Astrocyte of the cerebellum (primary cell): ENCODE measurements around the gene DOCK3.

Experiments used
- DNase-seq: peaks from one replicate; pipeline ENCODE4 v3.0.0-alpha.2; 2011; ENCODE audit warnings: low read depth
- H3K4me3 ChIP-seq: 2 replicates; pipeline ENCODE4 v1.5.1; 2011; ENCODE audit warnings: mild to moderate bottlenecking, low read depth, low read length, moderate library complexity
- in situ Hi-C: cut with HindIII; loops from 2 replicates; pipeline ENCODE4 v1.10.0; 2017; ENCODE audit warnings: low sequenced_read_pairs
- TF ChIP-seq, protein P1 (sequence below): IDR thresholded peaks from 2 replicates; pipeline ENCODE4 v1.5.1; 2012; ENCODE audit warnings: low read length, low read depth, moderate library complexity, mild to moderate bottlenecking; ENCODE audit errors: missing control alignments

The DOCK3 gene

DNA sequence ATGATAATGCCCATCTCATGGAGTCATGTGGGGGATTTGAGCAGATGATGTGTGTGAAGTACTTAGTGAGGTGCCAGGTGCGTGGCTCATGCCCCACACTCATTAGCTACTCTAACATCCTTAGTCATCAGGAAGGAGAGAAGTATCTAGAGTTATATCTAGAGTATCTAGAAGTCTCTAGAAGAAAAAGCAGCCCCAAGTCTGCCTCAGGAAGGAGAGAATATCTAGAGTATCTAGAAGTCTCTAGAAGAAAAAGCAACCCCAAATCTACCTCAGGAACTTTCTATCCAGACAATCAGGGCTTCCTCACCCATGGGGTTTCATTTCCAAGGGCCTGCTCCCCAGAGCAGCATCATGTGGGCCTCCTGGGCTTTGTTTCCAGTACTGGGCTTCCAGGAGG, 24.7 kb upstream of the DOCK3 start:
- in situ Hi-C loops: no loop called here
- TF ChIP-seq, protein P1, sequence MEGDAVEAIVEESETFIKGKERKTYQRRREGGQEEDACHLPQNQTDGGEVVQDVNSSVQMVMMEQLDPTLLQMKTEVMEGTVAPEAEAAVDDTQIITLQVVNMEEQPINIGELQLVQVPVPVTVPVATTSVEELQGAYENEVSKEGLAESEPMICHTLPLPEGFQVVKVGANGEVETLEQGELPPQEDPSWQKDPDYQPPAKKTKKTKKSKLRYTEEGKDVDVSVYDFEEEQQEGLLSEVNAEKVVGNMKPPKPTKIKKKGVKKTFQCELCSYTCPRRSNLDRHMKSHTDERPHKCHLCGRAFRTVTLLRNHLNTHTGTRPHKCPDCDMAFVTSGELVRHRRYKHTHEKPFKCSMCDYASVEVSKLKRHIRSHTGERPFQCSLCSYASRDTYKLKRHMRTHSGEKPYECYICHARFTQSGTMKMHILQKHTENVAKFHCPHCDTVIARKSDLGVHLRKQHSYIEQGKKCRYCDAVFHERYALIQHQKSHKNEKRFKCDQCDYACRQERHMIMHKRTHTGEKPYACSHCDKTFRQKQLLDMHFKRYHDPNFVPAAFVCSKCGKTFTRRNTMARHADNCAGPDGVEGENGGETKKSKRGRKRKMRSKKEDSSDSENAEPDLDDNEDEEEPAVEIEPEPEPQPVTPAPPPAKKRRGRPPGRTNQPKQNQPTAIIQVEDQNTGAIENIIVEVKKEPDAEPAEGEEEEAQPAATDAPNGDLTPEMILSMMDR: no peak

DNA sequence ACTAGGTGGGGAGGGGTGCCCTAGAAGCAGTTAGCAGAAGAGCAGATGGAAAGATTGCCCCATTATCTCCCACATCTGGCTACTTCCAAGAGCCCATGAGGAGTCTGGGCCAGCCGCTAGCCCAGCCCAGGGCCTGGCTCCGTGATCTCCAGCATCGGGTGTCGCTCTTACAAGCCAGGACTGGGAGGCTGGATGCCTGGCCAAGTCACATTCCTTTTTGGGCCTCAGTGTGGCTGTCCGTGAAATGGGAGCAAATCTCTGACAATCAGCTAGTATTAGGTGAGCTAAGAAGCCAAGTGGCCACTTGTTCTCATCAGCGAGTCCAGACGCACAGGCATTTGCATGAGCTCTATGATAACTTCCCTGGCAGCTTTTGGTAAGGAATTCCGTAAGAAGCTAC, 23.3 kb upstream of the DOCK3 start:
- no peak overlapping the region for H3K4me3 ChIP-seq
- TF ChIP-seq, protein P1: no peak
- in situ Hi-C loops: no loop called here
- DNase-seq: no peak

More for the DNA sequence above, 24.7 kb upstream of the DOCK3 start:
- DNase-seq: no peak
- no peak overlapping the region for H3K4me3 ChIP-seq

DNA sequence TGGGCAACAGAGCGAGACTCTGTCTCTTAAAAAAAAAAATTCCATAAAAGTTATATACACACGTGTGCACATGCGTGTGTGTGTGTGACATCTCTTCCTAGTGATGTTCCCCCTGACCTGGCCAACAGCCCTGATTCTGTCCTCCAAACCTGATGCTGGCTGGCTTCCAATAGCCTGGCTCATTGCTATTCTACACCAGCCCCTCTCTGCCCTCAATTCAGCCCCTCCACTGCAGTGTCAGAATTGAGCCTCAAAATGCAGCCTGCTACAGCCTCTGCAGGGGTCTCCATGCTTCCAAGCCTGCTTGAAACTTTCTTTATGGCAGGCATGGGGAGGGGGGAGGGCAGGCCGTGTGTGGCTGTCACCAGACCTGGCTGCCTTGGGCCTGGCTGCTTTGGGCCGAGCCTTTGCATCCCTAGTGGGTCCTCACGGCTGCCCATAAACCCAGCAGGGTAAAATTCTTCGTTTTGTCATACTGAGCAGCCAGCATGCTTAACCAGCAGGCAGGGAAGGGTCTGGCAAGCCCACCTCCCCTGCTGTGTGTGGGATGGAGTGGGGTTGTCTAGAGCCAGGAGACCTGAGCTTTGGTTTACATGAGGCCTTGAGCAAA, 22.7 kb upstream of the DOCK3 start:
- TF ChIP-seq, protein P1: no peak
- in situ Hi-C loops: no loop called here
- H3K4me3 ChIP-seq: no peak overlapping the region
- no peak for DNase-seq

DNA sequence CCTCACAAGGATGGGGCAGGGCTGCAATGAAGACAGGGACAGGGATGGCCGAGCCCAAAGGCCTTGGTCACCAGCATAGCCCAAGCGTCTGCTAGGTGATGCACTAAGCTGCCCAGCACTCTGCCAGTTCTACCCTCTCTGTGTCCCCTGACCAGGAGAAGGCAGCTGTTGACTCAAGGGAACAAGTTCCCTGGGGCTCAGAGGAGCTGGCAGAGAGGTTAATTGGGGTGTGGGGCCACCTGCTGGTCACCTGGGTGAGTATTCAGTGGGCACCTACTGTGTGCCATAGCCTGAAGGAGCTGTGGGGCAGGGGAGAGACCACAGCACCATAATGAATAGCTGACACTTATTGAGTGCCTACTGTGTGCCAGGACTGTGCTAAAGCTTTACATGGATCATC, 22.0 kb upstream of the DOCK3 start:
- in situ Hi-C loops: no loop called here
- DNase-seq: no peak
- TF ChIP-seq, protein P1: peak; percentile 51
- H3K4me3 ChIP-seq: no peak overlapping the region

DNA sequence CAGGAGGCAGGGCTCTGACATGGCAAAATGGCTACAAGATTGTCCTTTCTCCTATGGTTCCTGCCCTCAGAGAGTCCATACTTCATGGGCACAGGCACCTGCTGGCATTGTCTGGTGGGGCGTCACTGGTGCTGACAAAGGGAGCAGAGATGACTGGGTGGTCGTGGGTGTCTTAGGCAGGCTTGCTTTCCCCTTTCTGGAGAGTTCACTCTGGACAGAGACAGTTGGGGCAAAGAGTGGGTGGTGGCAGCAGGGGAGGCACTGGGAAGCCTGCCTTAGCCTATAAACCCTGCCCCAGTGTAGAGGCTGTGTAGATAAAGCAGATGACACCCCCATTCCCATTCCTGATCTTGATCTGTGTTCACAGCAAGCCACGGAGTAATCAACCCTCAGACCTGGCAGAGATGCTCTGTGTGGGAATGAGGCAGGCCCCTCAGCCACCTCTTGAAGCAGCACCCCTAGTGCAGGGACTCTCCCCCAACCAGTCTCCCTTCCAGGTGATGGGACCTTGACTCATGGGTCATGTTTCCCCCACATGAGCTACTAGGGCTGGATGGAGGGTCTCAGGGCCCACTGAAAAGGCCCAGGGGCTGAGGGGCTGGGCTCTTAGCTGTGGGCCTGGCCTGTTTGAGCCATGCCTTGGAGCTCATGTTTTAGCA, 20.7 kb upstream of the DOCK3 start:
- in situ Hi-C loops: no loop called here
- DNase-seq: no peak

DNA sequence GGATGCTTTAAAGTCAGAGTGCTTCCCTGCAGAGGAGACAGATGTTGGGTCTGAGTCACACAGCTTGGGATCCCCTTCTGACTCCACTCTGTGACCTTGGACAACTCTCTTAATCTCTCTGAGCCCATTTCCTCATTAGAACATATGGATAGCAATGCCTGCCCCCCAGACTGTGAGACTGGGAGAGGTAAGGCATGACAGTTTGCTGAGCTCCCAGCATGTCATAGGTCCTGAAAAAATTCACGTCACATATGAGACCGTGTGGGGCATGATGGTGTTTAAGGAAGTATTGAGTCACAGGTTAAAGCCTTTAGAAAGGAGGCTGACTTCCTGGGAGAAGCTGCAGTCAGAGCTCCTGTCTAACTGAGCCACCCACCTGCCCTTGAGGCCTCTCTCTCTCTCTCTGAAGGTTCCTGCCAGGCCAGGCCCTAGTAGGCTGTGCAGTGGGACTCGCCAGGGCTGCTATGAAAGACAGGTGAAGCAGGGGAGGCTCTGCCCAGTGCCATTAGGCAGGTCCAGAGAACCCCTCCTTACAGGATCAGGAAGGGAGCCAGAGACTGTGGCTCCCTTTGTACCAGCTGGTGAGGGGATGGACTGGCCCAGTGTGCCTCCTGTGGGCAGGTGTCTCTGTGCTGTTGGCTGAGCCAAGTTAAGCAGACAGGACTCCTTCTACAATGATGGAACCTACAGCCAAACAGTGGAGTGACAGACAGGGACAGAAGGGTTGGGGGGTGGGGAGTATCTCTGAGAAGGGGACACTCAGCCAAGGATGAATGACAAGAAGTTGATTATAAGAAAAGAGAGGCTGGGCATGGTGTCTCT, 19.5 kb upstream of the DOCK3 start:
- TF ChIP-seq, protein P1: no peak
- no peak for DNase-seq
- in situ Hi-C loops: no loop called here

More for the DNA sequence above, 20.7 kb upstream of the DOCK3 start:
- H3K4me3 ChIP-seq: no peak overlapping the region
- TF ChIP-seq, protein P1: no peak

More for the DNA sequence above, 19.5 kb upstream of the DOCK3 start:
- H3K4me3 ChIP-seq: no peak overlapping the region
